Skeletal muscle tissue (tissue), 4 donors: ENCODE data around the gene GPALPP1. TPM values are rescaled to one million over a fixed set of nuclear protein-coding genes. Genes with fewer than 3 reads are reported as not detected.
"Not testable (repeated sequence)": the region's sequence is repeated elsewhere in the genome, so short reads cannot be mapped to it uniquely, and the experiment has no call there.

ENCODE experiments used
- H3K27ac ChIP-seq: one replicate; pipeline ENCODE4 v1.7.0; 2013; ENCODE audit warnings: mild to moderate bottlenecking, low read depth, low read length, inconsistent platforms
- H3K27me3 ChIP-seq, 3 donors: one replicate each; pipeline ENCODE4 v1.7.0; 2013; ENCODE audit warnings: low read length in 3 of 3; ENCODE audit not compliant: control insufficient read depth in 3 of 3, insufficient read depth in 3 of 3
- H3K36me3 ChIP-seq, 3 donors: one replicate each; pipeline ENCODE4 v1.7.0; 2013; ENCODE audit warnings: low read length in 3 of 3; ENCODE audit not compliant: control insufficient read depth in 3 of 3, insufficient read depth in 3 of 3
- H3K4me1 ChIP-seq, 3 donors: one replicate each; pipeline ENCODE4 v1.7.0; 2013; ENCODE audit warnings: low read length in 3 of 3, mild to moderate bottlenecking in 3 of 3; ENCODE audit not compliant: control insufficient read depth in 3 of 3, insufficient read depth in 3 of 3
- H3K4me3 ChIP-seq, 3 donors: one replicate each; pipeline ENCODE4 v1.7.0; 2013; ENCODE audit warnings: low read length in 3 of 3
- H3K9ac ChIP-seq, 3 donors: one replicate each; pipeline ENCODE4 v1.7.0; 2013; ENCODE audit warnings: low read length in 3 of 3, mild to moderate bottlenecking in 3 of 3, moderate library complexity in 2 of 3, low read depth in 1 of 3
- H3K9me3 ChIP-seq, 3 donors: one replicate each; pipeline ENCODE4 v1.7.0; 2013; ENCODE audit warnings: low read length in 3 of 3; ENCODE audit not compliant: control insufficient read depth in 3 of 3
- total RNA-seq: library from RNA; depleted of rRNA; stranded (reverse); fragments of >200 nt; gene quantifications from one replicate; pipeline ENCODE4 v1.2.3, GENCODE V29; 2014
- donor health status: Osteomylitis.

GPALPP1 gene
- total RNA-seq, 1 donor from 2014 or later = 15.1 TPM

DNA sequence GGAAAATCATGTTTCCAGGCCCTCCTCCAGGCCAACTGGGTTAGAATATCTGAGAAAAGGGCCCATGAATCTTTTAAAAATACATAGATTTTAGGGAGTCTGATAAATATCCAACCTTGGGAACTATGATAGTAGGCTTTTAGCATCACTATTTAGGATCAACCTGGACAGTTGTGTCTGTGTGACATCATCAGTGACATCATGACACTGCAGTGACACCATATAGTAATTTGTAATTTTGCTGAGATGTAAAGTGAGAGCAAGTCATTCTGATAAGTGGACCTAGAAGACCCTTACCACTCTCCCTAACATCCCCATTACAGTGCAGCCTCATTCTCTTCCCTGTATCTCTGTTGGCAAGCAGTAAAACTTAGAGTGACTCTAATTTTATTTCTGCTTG is 14.1 kb downstream of the GPALPP1 start:
- no peaks in the 10 kb centered on the region for H3K4me1 ChIP-seq
- H3K4me3 ChIP-seq = no peak overlapping the region
- H3K9me3 ChIP-seq = no peaks in the 10 kb centered on the region
- no peak overlapping the region for H3K9ac ChIP-seq
- no peak overlapping the region for H3K27ac ChIP-seq
- peaks cover 14 to 22% (median 15%) of the 10 kb centered on the region in 3 donors for H3K36me3 ChIP-seq
- H3K27me3 ChIP-seq = no peaks in the 10 kb centered on the region

DNA sequence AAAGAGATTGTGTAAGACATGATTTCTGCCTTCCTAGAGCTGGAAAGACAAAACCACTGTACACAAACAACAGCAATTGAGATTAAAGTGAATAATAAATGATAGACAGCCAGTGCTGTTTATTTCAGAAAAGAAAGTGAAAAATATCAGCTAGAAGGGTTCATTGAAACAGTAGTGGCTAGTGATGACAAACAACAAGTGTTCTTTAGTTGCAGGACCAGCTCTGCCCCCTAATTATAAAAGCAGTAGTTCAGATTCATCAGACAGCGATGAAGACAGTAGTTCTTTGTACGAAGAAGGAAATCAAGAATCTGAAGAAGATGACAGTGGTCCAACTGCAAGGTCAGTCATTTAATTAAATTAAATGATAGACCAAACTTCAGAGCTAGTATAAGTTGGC is 14.8 kb downstream of the GPALPP1 start:
- Histone ChIP-seq H3K27me3 (no peaks in the 10 kb centered on the region), H3K4me3 (no peak overlapping the region), H3K27ac (no peak overlapping the region), H3K4me1 (no peaks in the 10 kb centered on the region), H3K9me3 (no peaks in the 10 kb centered on the region), H3K36me3 (peaks cover 14 to 28% (median 19%) of the 10 kb centered on the region in 3 donors), H3K9ac (no peak overlapping the region)

DNA sequence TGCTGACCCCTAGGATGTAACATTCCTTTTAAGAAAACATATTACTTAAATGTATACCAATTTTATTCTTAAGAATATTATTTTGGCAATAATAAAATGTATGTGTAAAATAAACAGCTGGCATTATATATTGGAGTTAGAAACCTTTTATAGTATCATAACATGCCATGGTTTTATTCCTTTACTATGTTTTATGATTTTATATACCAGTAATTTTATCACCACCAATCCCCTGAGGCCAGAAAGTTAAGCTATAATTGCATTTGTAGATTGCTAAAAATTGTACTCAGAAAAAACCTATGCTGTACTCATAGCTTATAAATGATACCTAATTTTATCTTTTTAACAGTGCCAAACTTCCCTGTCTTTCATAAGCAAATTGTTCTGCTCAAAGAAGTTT is 17.9 kb downstream of the GPALPP1 start:
- H3K27me3 ChIP-seq = no peaks in the 10 kb centered on the region
- H3K9me3 ChIP-seq = no peaks in the 10 kb centered on the region
- H3K27ac ChIP-seq = no peak overlapping the region
- H3K4me3 ChIP-seq = no peak overlapping the region
- no peak overlapping the region for H3K9ac ChIP-seq
- peaks cover 9 to 42% (median 34%) of the 10 kb centered on the region in 3 donors for H3K36me3 ChIP-seq
- no peaks in the 10 kb centered on the region for H3K4me1 ChIP-seq

- no peaks in the 10 kb centered on the region for H3K9me3 ChIP-seq
- H3K36me3 ChIP-seq = peaks cover 7 to 36% (median 34%) of the 10 kb centered on the region in 3 donors
- H3K9ac ChIP-seq = no peak overlapping the region
- H3K27me3 ChIP-seq = no peaks in the 10 kb centered on the region
- H3K4me3 ChIP-seq = no peak overlapping the region
- H3K4me1 ChIP-seq = no peaks in the 10 kb centered on the region
- H3K27ac ChIP-seq = no peak overlapping the region
Observed at GRCh38 chr13:45007823-45008222, 18.5 kb downstream of the GPALPP1 start.

- Histone ChIP-seq H3K9me3 (no peaks in the 10 kb centered on the region), H3K36me3 (peaks cover 9 to 48% (median 37%) of the 10 kb centered on the region in 3 donors), H3K9ac (no peak overlapping the region), H3K4me3 (no peak overlapping the region), H3K27ac (no peak overlapping the region), H3K4me1 (no peaks in the 10 kb centered on the region), H3K27me3 (no peaks in the 10 kb centered on the region)
Observed at GRCh38 chr13:45011198-45011597, 21.9 kb downstream of the GPALPP1 start.

GRCh38 chr13:45015300-45015699 is 26.0 kb downstream of the GPALPP1 start:
- Histone ChIP-seq H3K9me3 (no peaks in the 10 kb centered on the region), H3K9ac (no peak overlapping the region), H3K27ac (no peak overlapping the region), H3K36me3 (peaks cover 9 to 40% (median 29%) of the 10 kb centered on the region in 3 donors), H3K4me3 (no peak overlapping the region), H3K27me3 (no peaks in the 10 kb centered on the region), H3K4me1 (no peaks in the 10 kb centered on the region)

DNA sequence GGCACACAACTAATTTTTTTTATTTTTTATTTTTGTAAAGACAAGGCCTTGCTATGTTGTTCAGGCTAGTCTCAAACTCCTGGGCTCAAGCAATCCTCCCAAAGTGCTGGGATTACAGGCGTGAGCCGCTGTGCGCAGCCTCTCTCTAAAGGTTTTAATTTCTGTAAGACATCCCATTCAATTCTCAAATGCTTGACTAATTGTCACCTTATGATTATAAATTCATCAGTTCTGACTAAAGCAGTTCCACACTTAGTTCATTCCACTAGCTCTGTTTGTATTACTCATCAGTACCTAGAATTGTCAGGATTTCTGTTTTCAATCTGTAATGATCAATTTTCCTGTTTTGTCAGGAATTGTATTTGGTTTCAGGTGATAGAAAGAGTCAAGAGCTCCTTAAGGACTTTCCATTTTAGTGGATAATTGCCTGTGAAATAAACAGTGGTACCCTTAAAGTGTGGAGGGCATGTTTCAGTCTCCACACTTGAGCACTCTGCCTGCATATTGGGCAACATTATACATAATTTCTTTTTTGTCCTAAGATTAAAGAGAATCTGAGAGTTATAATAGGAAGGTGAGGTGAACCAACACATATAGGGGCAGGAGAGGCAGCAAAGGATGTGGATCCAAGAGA is 27.6 kb downstream of the GPALPP1 start:
- H3K4me3 ChIP-seq = no peak overlapping the region
- no peaks in the 10 kb centered on the region for H3K9me3 ChIP-seq
- H3K9ac ChIP-seq = no peak overlapping the region
- no peaks in the 10 kb centered on the region for H3K27me3 ChIP-seq
- no peaks in the 10 kb centered on the region for H3K4me1 ChIP-seq
- peaks cover 9 to 33% (median 29%) of the 10 kb centered on the region in 3 donors for H3K36me3 ChIP-seq
- no peak overlapping the region for H3K27ac ChIP-seq

DNA sequence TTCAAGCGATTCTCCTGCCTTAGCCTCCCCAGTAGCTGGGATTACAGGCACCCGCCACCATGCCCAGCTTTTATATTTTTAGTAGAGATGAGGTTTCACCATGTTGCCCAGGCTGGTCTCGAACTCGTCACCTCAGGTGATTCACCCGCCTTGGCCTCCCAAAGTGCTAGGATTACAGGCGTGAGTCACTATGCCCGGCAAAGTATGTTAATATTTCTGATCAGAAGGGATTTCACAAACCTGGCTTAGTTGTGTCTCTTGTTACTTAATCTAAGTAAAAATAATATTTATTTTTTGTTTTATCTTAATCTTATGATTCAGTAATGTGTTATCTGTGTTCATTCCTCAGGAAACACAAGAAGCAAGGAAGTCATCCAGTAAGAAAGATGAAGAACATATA is 30.6 kb downstream of the GPALPP1 start:
- not testable (repeated sequence) for H3K9me3 ChIP-seq, H3K27me3 ChIP-seq, H3K4me1 ChIP-seq, H3K27ac ChIP-seq, H3K9ac ChIP-seq, H3K4me3 ChIP-seq
- H3K36me3 ChIP-seq = peaks cover 10 to 35% (median 27%) of the 10 kb centered on the region in 3 donors

- Histone ChIP-seq H3K9ac (no peak overlapping the region), H3K27me3 (no peaks in the 10 kb centered on the region), H3K27ac (no peak overlapping the region), H3K36me3 (peaks cover 7 to 29% (median 27%) of the 10 kb centered on the region in 3 donors), H3K4me1 (no peaks in the 10 kb centered on the region), H3K4me3 (no peak overlapping the region), H3K9me3 (no peaks in the 10 kb centered on the region)
Observed at GRCh38 chr13:45021250-45021649, 31.9 kb downstream of the GPALPP1 start.

DNA sequence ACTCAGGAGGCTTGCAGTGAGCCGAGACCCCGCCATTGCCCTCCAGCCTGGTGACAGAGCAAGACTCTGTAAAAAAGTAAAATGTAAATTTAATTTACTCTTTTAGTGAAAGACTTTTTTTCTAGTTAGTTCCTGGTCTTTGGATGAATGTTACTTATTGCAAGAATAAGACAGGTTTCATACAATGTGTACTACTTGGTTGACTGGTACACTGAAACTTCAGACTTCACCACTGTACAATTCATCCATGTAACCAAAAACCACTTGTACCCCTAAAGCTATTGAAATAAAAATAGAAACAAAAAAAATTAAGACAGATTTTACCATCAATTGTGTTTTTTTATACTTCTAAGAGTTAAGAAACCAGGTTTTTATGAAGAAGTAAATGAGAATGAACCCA is 35.5 kb downstream of the GPALPP1 start:
- no peaks in the 10 kb centered on the region for H3K27me3 ChIP-seq

More for the DNA sequence above, 35.5 kb downstream of the GPALPP1 start:
- Histone ChIP-seq H3K27ac (no peak overlapping the region), H3K4me3 (no peak overlapping the region), H3K4me1 (no peaks in the 10 kb centered on the region), H3K9me3 (no peaks in the 10 kb centered on the region), H3K9ac (no peak overlapping the region), H3K36me3 (peaks cover 8 to 28% (median 23%) of the 10 kb centered on the region in 3 donors)
